Gastrocnemius medialis (tissue), 4 donors: ENCODE results near the gene ENPP3. TPM values are rescaled to one million over a fixed set of nuclear protein-coding genes. Genes with fewer than 3 reads are reported as not detected.

Experiments used
- ATAC-seq, 2 donors: fragments of 150-250 bp; one replicate each; pipeline ENCODE4 v1.9.1; 2016
- DNase-seq, 2 donors: peaks; one replicate each; pipeline ENCODE4 v3.0.0-alpha.2; 2019
- H3K27ac ChIP-seq, 4 donors: fragments of 200-600 bp; sonication (generic); 1 replicate in 1 of 4; 2 replicates in 3 of 4; pipeline ENCODE4 v1.5.1; 2016 to 2018; ENCODE audit warnings: mild to moderate bottlenecking in 2 of 4, moderate library complexity in 1 of 4
- H3K27me3 ChIP-seq, 3 donors: fragments of 200-600 bp; sonication (generic) in 2 of 3; 1 replicate in 1 of 3; 2 replicates in 2 of 3; pipeline versions ENCODE4 v1.5.1 to v1.6.0; 2016 to 2019; ENCODE audit warnings: mild to moderate bottlenecking in 1 of 3, moderate library complexity in 1 of 3
- H3K36me3 ChIP-seq, 2 donors: fragments of 200-600 bp; sonication (generic) in 1 of 2; one replicate each; pipeline ENCODE4 v1.5.1; 2017 to 2018
- H3K4me1 ChIP-seq, 2 donors: fragments of 200-600 bp; sonication (generic) in 1 of 2; one replicate each; pipeline ENCODE4 v1.5.1; 2016 to 2017; ENCODE audit warnings: mild to moderate bottlenecking in 2 of 2
- H3K4me3 ChIP-seq, 4 donors: fragments of 200-600 bp; sonication (generic) in 3 of 4; 1 replicate in 1 of 4; 2 replicates in 3 of 4; pipeline ENCODE4 v1.5.1; 2016 to 2019; ENCODE audit warnings: mild to moderate bottlenecking in 2 of 4
- H3K9me3 ChIP-seq, 3 donors: fragments of 200-600 bp; sonication (generic) in 2 of 3; 1 replicate in 1 of 3; 2 replicates in 2 of 3; pipeline ENCODE4 v1.5.1; 2016 to 2019
- POLR2A ChIP-seq, 2 donors: fragments of 450-650 bp; IDR thresholded peaks; one replicate each; pipeline ENCODE4 v1.6.1; 2017; ENCODE audit warnings: antibody characterized with exemption in 2 of 2, mild to moderate bottlenecking in 2 of 2, moderate library complexity in 2 of 2
- in situ Hi-C, 4 donors: fragments of 200-750 bp; cut with MboI; loops; one replicate each; pipeline versions ENCODE4 v1.15.0 to v1.8.0; 2017; ENCODE audit warnings: low sequenced_read_pairs in 4 of 4
- intact Hi-C: fragments of 100-400 bp; cut with DNase I; formaldehyde crosslinking; loops from one replicate; pipeline ENCODE4 v1.15.1; 2023; ENCODE audit warnings: low total_unique reads
- total RNA-seq, 4 donors: library from RNA; depleted of rRNA; stranded (reverse); fragments of >200 nt; gene quantifications; one replicate each; pipeline versions ENCODE4 v1.1.0 to v1.2.3, GENCODE V29; 2016
- TF ChIP-seq, protein P1 (sequence below), 5 experiments: fragments of 450-650 bp in 3 of 5; fragments of 200-600 bp in 2 of 5; sonication (generic) in 2 of 5; IDR thresholded peaks in 4 of 5; conservative IDR thresholded peaks in 1 of 5; 1 replicate in 4 of 5; 2 replicates in 1 of 5; pipeline ENCODE4 v1.5.1; 2016 to 2019; ENCODE audit warnings: antibody characterized with exemption in 5 of 5, mild to moderate bottlenecking in 3 of 5, moderate library complexity in 3 of 5

ENPP3 gene
- total RNA-seq, 4 donors from 2014 or later, result 0.07 TPM; not detected in 3

DNA sequence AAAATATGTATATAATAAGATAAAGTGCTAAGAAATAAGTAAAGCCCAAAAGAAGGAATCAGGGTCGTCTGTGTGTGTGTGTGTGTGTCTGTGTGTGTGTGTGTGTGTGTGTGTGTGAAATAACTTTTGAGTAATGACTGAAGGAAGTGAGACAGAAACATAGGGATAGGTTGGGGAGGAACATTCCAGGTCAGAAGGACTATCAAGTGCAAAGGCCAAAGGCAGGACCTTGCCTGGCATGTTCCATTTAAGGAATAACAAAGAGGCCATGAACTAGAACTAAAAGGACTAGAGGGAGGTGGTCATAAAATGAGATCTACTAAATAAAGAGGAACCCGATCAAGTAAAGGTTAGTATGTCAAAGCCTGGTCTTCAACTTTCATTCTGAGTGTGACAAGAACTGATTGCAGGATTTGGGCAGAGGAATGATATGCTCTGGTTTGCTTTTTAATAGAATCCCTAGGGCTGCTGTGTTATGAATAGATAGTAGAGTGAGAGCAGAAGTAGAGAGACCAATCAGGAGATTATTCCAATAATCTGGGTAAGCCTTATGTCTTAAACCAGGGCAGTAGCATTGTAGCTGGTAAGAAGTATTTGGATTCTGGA is 6.9 kb downstream of the ENPP3 start:
- no peaks in the 10 kb centered on the region for H3K36me3 ChIP-seq
- no peaks in the 10 kb centered on the region for H3K27me3 ChIP-seq
- H3K4me1 ChIP-seq, result no peaks in the 10 kb centered on the region
- intact Hi-C loops (no loop called here), in situ Hi-C loops (no loop called here)
- no peak overlapping the region for H3K27ac ChIP-seq
- TF ChIP-seq, protein P1, sequence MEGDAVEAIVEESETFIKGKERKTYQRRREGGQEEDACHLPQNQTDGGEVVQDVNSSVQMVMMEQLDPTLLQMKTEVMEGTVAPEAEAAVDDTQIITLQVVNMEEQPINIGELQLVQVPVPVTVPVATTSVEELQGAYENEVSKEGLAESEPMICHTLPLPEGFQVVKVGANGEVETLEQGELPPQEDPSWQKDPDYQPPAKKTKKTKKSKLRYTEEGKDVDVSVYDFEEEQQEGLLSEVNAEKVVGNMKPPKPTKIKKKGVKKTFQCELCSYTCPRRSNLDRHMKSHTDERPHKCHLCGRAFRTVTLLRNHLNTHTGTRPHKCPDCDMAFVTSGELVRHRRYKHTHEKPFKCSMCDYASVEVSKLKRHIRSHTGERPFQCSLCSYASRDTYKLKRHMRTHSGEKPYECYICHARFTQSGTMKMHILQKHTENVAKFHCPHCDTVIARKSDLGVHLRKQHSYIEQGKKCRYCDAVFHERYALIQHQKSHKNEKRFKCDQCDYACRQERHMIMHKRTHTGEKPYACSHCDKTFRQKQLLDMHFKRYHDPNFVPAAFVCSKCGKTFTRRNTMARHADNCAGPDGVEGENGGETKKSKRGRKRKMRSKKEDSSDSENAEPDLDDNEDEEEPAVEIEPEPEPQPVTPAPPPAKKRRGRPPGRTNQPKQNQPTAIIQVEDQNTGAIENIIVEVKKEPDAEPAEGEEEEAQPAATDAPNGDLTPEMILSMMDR (IDR thresholded peaks at IDR 0.05 in 4 of 5, conservative IDR thresholded peaks at IDR 0.05 in 1 of 5), result no peak
- no peak for TF ChIP-seq POLR2A (IDR thresholded peaks at IDR 0.05)
- ATAC-seq (no peak), DNase-seq (no peak)
- H3K4me3 ChIP-seq, result no peak overlapping the region
- no peaks in the 10 kb centered on the region for H3K9me3 ChIP-seq

DNA sequence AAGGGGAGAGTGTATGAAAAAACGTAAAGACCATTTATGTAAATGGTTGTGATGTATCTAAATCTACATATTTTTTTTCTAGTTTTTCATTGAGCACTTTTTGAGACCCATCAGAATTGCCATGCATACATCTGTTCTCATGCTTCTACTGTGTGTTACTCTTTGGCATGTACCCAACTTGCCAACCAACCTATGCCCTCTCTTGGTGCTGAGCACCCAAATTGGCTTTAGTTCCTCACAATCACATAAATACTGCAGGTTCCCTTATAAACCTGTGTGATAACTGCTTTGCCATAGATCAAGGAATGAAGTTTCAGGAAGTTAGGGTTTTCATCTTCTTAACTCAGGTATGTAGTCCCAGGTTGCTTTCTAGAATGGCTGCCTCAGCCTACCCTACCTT is 7.8 kb downstream of the ENPP3 start:
- ATAC-seq (no peak), DNase-seq (no peak)
- Histone ChIP-seq H3K36me3 (no peaks in the 10 kb centered on the region), H3K27me3 (no peaks in the 10 kb centered on the region), H3K4me1 (no peaks in the 10 kb centered on the region), H3K4me3 (no peak overlapping the region), H3K27ac (no peak overlapping the region), H3K9me3 (no peaks in the 10 kb centered on the region)
- TF ChIP-seq, protein P1 (IDR thresholded peaks at IDR 0.05 in 4 of 5, conservative IDR thresholded peaks at IDR 0.05 in 1 of 5), result no peak
- no peak for TF ChIP-seq POLR2A (IDR thresholded peaks at IDR 0.05)
- in situ Hi-C loops (no loop called here), intact Hi-C loops (no loop called here)

DNA sequence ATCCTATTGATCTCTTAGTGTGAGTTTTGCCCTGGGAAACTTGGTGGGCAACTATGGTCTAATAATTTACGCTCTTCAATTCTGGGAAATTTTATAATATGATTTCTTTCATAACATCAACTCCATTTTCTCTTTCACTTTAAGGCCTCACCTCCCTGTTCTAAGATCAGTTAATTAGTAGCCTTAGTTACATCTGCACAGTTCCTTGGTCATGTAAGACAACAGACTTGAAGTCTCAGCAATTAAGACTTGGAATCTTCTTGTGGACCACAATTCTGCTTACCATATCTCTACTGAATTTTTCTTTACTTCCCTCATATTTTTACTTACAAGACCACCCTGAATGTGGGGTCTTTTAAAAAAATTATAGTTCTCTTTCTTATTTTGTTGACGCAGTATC is 8.7 kb downstream of the ENPP3 start:
- H3K9me3 ChIP-seq, result no peaks in the 10 kb centered on the region
- H3K4me3 ChIP-seq, result no peak overlapping the region
- H3K4me1 ChIP-seq, result no peaks in the 10 kb centered on the region
- DNase-seq (no peak), ATAC-seq (no peak)
- no peak overlapping the region for H3K27ac ChIP-seq
- intact Hi-C loops (no loop called here), in situ Hi-C loops (no loop called here)
- no peaks in the 10 kb centered on the region for H3K36me3 ChIP-seq
- TF ChIP-seq, protein P1 (IDR thresholded peaks at IDR 0.05 in 4 of 5, conservative IDR thresholded peaks at IDR 0.05 in 1 of 5), result no peak
- TF ChIP-seq POLR2A (IDR thresholded peaks at IDR 0.05), result no peak
- no peaks in the 10 kb centered on the region for H3K27me3 ChIP-seq

DNA sequence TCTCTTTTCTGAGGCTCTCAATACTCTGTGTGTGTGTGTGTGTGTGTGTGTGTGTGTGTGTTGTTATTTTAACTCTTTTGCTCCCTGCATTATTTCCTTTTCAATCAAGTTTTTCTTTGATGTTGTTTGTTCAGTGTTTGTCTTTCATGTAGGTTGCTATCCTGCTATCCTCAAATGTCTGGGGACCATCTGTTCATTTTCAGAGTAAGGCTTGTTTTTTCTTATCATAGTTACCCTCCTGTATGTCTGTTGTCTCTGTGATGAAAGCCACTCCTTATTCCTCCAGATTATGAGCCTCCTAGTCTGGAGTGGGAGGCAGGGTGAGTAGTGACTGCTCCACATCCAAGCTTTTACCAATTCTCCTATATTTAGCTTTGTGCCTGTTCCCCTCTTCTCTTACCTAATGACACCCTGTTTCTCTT is 9.2 kb downstream of the ENPP3 start:
- Histone ChIP-seq H3K27me3 (no peaks in the 10 kb centered on the region), H3K36me3 (no peaks in the 10 kb centered on the region), H3K4me3 (no peak overlapping the region), H3K4me1 (no peaks in the 10 kb centered on the region), H3K27ac (no peak overlapping the region), H3K9me3 (no peaks in the 10 kb centered on the region)
- in situ Hi-C loops, result no loop called here
- DNase-seq (no peak), ATAC-seq (no peak)
- intact Hi-C loops, result no loop called here
- no peak for TF ChIP-seq POLR2A (IDR thresholded peaks at IDR 0.05)
- TF ChIP-seq, protein P1 (IDR thresholded peaks at IDR 0.05 in 4 of 5, conservative IDR thresholded peaks at IDR 0.05 in 1 of 5), result no peak

- no peaks in the 10 kb centered on the region for H3K9me3 ChIP-seq
- H3K4me1 ChIP-seq, result no peaks in the 10 kb centered on the region
- ATAC-seq (no peak), DNase-seq (no peak)
- H3K4me3 ChIP-seq, result no peak overlapping the region
- in situ Hi-C loops, result no loop called here
- no peaks in the 10 kb centered on the region for H3K27me3 ChIP-seq
- H3K27ac ChIP-seq, result no peak overlapping the region
- no peak for TF ChIP-seq POLR2A (IDR thresholded peaks at IDR 0.05)
- TF ChIP-seq, protein P1 (IDR thresholded peaks at IDR 0.05 in 4 of 5, conservative IDR thresholded peaks at IDR 0.05 in 1 of 5), result no peak
- no peaks in the 10 kb centered on the region for H3K36me3 ChIP-seq
- intact Hi-C loops, result no loop called here
Observed at GRCh38 chr6:131651782-131652181, 14.7 kb downstream of the ENPP3 start.
